ENCODE measurements around the gene HECTD3.
"Not testable (repeated sequence)": the region's sequence is repeated elsewhere in the genome, so short reads cannot be mapped to it uniquely, and the experiment has no call there.

GRCh38 chr1:44977372-44977771, 33.8 kb downstream of the HECTD3 start:
- TF ChIP-seq USF2 (CRISPR knock-in tag; IDR thresholded peaks at IDR 0.05); CTCF (IDR thresholded peaks at IDR 0.05 in 2 of 3, conservative IDR thresholded peaks at IDR 0.05 in 1 of 3; ENCODE audit: insufficient read depth in 2 of 3, low read depth in 1 of 3, low read length in 3 of 3); SOX6 (IDR thresholded peaks at IDR 0.05); CHD2 (IDR thresholded peaks at IDR 0.05; ENCODE audit: low read depth, low read length); ELK1 (CRISPR knock-in tag; IDR thresholded peaks at IDR 0.05); ZBTB26 (CRISPR knock-in tag; IDR thresholded peaks at IDR 0.05); MEF2A (IDR thresholded peaks at IDR 0.05; ENCODE audit: control insufficient read depth, low read depth, low read length); FOXM1 (IDR thresholded peaks at IDR 0.05; ENCODE audit: low read depth); FOXM1 (CRISPR knock-in tag; IDR thresholded peaks at IDR 0.05; ENCODE audit: low read depth); RAD21 (CRISPR knock-in tag; conservative IDR thresholded peaks at IDR 0.05 in 1 of 2, IDR thresholded peaks at IDR 0.05 in 1 of 2); LARP7 (IDR thresholded peaks at IDR 0.05); TEAD4 (IDR thresholded peaks at IDR 0.05; ENCODE audit: low read length); TEAD4 (CRISPR knock-in tag; IDR thresholded peaks at IDR 0.05; ENCODE audit: borderline replicate concordance); CHD1 (IDR thresholded peaks at IDR 0.05; ENCODE audit: low read length): not testable (repeated sequence)
